ENCODE data around the gene MAGI2.
"Not testable (repeated sequence)": the region's sequence is repeated elsewhere in the genome, so short reads cannot be mapped to it uniquely, and the experiment has no call there.

Gene MAGI2

DNA sequence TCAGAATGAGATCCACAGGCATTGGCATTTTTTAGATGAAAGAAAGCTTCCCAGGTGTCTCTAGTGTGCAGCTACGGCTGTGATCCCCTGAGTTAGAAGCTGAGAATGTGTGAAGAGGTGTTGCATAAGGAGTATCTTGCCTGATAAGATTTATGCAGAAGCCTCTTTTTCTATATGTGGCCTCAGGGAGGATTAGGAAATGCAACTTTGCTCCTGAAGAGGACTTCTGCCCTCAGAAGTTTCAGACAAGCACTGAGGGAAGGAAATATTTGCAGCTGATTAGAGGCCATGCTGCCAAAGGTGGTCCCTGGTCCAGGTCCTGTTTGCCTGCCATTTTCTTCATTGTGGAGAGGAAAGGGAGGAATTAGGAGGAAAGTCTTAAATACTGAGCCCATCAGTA is 1103.1 kb downstream of the MAGI2 start:
- Histone ChIP-seq H3K36me3 (ENCODE audit: control insufficient read depth, insufficient read depth, low read length) (no peaks in the 10 kb centered on the region), H3K9ac (ENCODE audit: low read length) (no peak overlapping the region), H3K4me3 (ENCODE audit: low read length) (no peak overlapping the region), H3K4me1 (ENCODE audit: control insufficient read depth, insufficient read depth, low read length) (no peaks in the 10 kb centered on the region), H3K27me3 (ENCODE audit: control insufficient read depth, insufficient read depth, low read length) (no peaks in the 10 kb centered on the region), H3K27ac (ENCODE audit: low read depth, low read length) (no peak overlapping the region)

DNA sequence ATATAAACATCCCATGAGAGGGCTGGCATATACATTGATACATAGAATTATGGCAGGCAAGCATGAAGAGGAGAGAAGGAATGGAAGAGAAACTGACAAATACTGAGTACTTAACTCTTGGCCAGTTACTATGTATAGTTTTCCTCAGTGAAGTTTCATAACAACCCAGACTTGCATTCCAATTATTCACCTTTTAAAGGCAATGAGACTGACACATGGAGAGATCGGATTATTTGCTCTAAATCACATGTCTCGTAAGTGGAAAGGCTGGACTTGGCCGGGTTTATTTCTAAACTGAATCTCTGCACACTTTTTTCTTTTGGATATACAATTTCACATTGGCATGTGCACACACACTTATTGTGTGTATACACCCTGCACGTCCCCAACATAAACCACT is 1106.6 kb downstream of the MAGI2 start:
- H3K27ac ChIP-seq (ENCODE audit: low read depth, low read length) = no peak overlapping the region
- no peaks in the 10 kb centered on the region for H3K36me3 ChIP-seq (ENCODE audit: control insufficient read depth, insufficient read depth, low read length)
- H3K27me3 ChIP-seq (ENCODE audit: control insufficient read depth, insufficient read depth, low read length) = no peaks in the 10 kb centered on the region
- H3K4me1 ChIP-seq (ENCODE audit: control insufficient read depth, insufficient read depth, low read length) = no peaks in the 10 kb centered on the region
- no peak overlapping the region for H3K9ac ChIP-seq (ENCODE audit: low read length)
- H3K4me3 ChIP-seq (ENCODE audit: low read length) = no peak overlapping the region

- H3K4me1 ChIP-seq (ENCODE audit: control insufficient read depth, insufficient read depth, low read length) = no peaks in the 10 kb centered on the region
- no peak overlapping the region for H3K9ac ChIP-seq (ENCODE audit: low read length)
- H3K4me3 ChIP-seq (ENCODE audit: low read length) = no peak overlapping the region
- no peak overlapping the region for H3K27ac ChIP-seq (ENCODE audit: low read depth, low read length)
- no peaks in the 10 kb centered on the region for H3K36me3 ChIP-seq (ENCODE audit: control insufficient read depth, insufficient read depth, low read length)
- H3K27me3 ChIP-seq (ENCODE audit: control insufficient read depth, insufficient read depth, low read length) = no peaks in the 10 kb centered on the region
These were observed 1107.5 kb downstream of the MAGI2 start for GRCh38 chr7:78345979-78346378.

GRCh38 chr7:78345293-78345911 is 1108.1 kb downstream of the MAGI2 start:
- H3K27me3 ChIP-seq (ENCODE audit: control insufficient read depth, insufficient read depth, low read length) = no peaks in the 10 kb centered on the region
- no peak overlapping the region for H3K27ac ChIP-seq (ENCODE audit: low read depth, low read length)
- H3K4me1 ChIP-seq (ENCODE audit: control insufficient read depth, insufficient read depth, low read length) = no peaks in the 10 kb centered on the region
- no peaks in the 10 kb centered on the region for H3K36me3 ChIP-seq (ENCODE audit: control insufficient read depth, insufficient read depth, low read length)
- H3K9ac ChIP-seq (ENCODE audit: low read length) = no peak overlapping the region
- no peak overlapping the region for H3K4me3 ChIP-seq (ENCODE audit: low read length)

DNA sequence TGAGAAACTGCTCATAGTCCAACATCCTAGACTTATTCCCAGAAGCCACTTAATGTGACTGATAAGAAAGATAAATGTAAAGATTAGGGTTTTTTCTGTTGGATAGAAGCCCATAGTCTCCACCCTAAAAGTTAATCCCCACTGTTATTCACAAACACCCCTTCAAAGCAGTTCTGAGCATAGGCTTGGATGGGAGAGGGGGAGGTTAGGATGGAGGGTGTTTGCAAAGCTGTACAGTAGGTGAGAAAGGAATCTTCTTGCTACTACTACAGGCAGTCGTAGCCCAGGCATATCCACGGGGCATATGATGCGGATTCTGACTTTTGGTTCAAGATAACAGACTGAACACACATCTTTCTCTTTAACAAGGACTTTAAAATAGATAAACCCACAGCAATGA is 1119.0 kb downstream of the MAGI2 start:
- H3K36me3 ChIP-seq (ENCODE audit: control insufficient read depth, insufficient read depth, low read length) = no peaks in the 10 kb centered on the region
- H3K27me3 ChIP-seq (ENCODE audit: control insufficient read depth, insufficient read depth, low read length) = no peaks in the 10 kb centered on the region
- H3K4me3 ChIP-seq (ENCODE audit: low read length) = no peak overlapping the region
- no peak overlapping the region for H3K9ac ChIP-seq (ENCODE audit: low read length)
- H3K4me1 ChIP-seq (ENCODE audit: control insufficient read depth, insufficient read depth, low read length) = no peaks in the 10 kb centered on the region
- H3K27ac ChIP-seq (ENCODE audit: low read depth, low read length) = no peak overlapping the region

- H3K27ac ChIP-seq (ENCODE audit: low read depth, low read length) = no peak overlapping the region
- H3K4me3 ChIP-seq (ENCODE audit: low read length) = no peak overlapping the region
- H3K4me1 ChIP-seq (ENCODE audit: control insufficient read depth, insufficient read depth, low read length) = no peaks in the 10 kb centered on the region
- H3K36me3 ChIP-seq (ENCODE audit: control insufficient read depth, insufficient read depth, low read length) = no peaks in the 10 kb centered on the region
- H3K27me3 ChIP-seq (ENCODE audit: control insufficient read depth, insufficient read depth, low read length) = no peaks in the 10 kb centered on the region
- no peak overlapping the region for H3K9ac ChIP-seq (ENCODE audit: low read length)
These were observed 1119.7 kb downstream of the MAGI2 start for GRCh38 chr7:78333530-78334425.

- H3K36me3 ChIP-seq (ENCODE audit: control insufficient read depth, insufficient read depth, low read length) = no peaks in the 10 kb centered on the region
- H3K4me3 ChIP-seq (ENCODE audit: low read length) = no peak overlapping the region
- H3K27me3 ChIP-seq (ENCODE audit: control insufficient read depth, insufficient read depth, low read length) = no peaks in the 10 kb centered on the region
These were observed 1124.3 kb downstream of the MAGI2 start for GRCh38 chr7:78329001-78329655.

GRCh38 chr7:78327718-78328117 is 1125.7 kb downstream of the MAGI2 start:
- Histone ChIP-seq H3K4me3 (ENCODE audit: low read length) (no peak overlapping the region), H3K36me3 (ENCODE audit: control insufficient read depth, insufficient read depth, low read length) (no peaks in the 10 kb centered on the region), H3K27ac (ENCODE audit: low read depth, low read length) (no peak overlapping the region), H3K4me1 (ENCODE audit: control insufficient read depth, insufficient read depth, low read length) (no peaks in the 10 kb centered on the region), H3K9ac (ENCODE audit: low read length) (no peak overlapping the region), H3K27me3 (ENCODE audit: control insufficient read depth, insufficient read depth, low read length) (no peaks in the 10 kb centered on the region)

More at GRCh38 chr7:78329001-78329655, 1124.3 kb downstream of the MAGI2 start:
- Histone ChIP-seq H3K27ac (ENCODE audit: low read depth, low read length) (no peak overlapping the region), H3K9ac (ENCODE audit: low read length) (no peak overlapping the region), H3K4me1 (ENCODE audit: control insufficient read depth, insufficient read depth, low read length) (no peaks in the 10 kb centered on the region)

DNA sequence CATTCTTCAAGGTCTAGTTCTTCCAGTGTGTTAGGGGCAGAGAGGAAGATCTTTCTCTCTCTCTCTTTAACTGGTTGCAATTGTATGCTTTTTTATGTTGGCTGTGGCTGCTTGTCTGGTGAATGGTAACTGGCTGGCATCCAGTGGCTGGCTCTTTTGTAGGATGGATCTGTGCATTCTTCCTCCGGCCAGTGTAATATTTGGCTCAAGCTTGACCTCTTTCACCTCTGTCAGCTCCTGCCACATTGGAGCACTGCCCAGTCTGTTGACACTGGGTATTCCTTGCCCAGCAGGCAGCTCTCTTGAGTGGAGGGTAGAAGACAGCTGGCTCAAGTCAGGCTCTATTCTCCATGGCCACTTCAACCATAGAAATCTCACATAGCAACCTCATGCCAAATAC is 1126.6 kb downstream of the MAGI2 start:
- Histone ChIP-seq H3K27ac (ENCODE audit: low read depth, low read length) (no peak overlapping the region), H3K9ac (ENCODE audit: low read length) (no peak overlapping the region), H3K36me3 (ENCODE audit: control insufficient read depth, insufficient read depth, low read length) (no peaks in the 10 kb centered on the region)

GRCh38 chr7:78326189-78326588 is 1127.3 kb downstream of the MAGI2 start:
- no peaks in the 10 kb centered on the region for H3K27me3 ChIP-seq (ENCODE audit: control insufficient read depth, insufficient read depth, low read length)
- no peaks in the 10 kb centered on the region for H3K36me3 ChIP-seq (ENCODE audit: control insufficient read depth, insufficient read depth, low read length)
- H3K9ac ChIP-seq (ENCODE audit: low read length) = no peak overlapping the region
- no peak overlapping the region for H3K27ac ChIP-seq (ENCODE audit: low read depth, low read length)
- H3K4me1 ChIP-seq (ENCODE audit: control insufficient read depth, insufficient read depth, low read length) = no peaks in the 10 kb centered on the region
- no peak overlapping the region for H3K4me3 ChIP-seq (ENCODE audit: low read length)

More for the DNA sequence above, 1126.6 kb downstream of the MAGI2 start:
- Histone ChIP-seq H3K4me3 (ENCODE audit: low read length) (no peak overlapping the region), H3K27me3 (ENCODE audit: control insufficient read depth, insufficient read depth, low read length) (no peaks in the 10 kb centered on the region), H3K4me1 (ENCODE audit: control insufficient read depth, insufficient read depth, low read length) (no peaks in the 10 kb centered on the region)

GRCh38 chr7:78323118-78323517 is 1130.3 kb downstream of the MAGI2 start:
- H3K9ac ChIP-seq (ENCODE audit: low read length) = no peak overlapping the region
- H3K27ac ChIP-seq (ENCODE audit: low read depth, low read length) = no peak overlapping the region
- H3K27me3 ChIP-seq (ENCODE audit: control insufficient read depth, insufficient read depth, low read length) = no peaks in the 10 kb centered on the region
- H3K4me1 ChIP-seq (ENCODE audit: control insufficient read depth, insufficient read depth, low read length) = no peaks in the 10 kb centered on the region
- no peak overlapping the region for H3K4me3 ChIP-seq (ENCODE audit: low read length)
- H3K36me3 ChIP-seq (ENCODE audit: control insufficient read depth, insufficient read depth, low read length) = no peaks in the 10 kb centered on the region

DNA sequence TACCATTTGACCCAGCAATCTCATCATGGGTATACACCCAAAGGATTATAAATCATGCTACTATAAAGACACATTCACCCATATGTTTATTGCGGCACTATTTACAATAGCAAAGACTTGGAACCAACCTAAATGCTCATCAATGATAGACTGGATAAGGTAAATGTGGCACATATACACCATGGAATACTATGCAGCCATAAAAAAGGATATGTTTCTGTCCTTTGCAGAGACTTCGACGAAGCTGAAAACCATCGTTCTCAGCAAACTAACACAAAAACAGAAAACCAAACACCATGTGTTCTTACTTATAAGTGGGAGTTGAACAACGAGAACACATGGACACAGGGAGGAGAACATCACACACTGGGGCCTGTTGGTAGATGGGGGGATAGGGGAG is 1131.2 kb downstream of the MAGI2 start:
- H3K9ac ChIP-seq (ENCODE audit: low read length); H3K36me3 ChIP-seq (ENCODE audit: control insufficient read depth, insufficient read depth, low read length); H3K4me3 ChIP-seq (ENCODE audit: low read length); H3K27me3 ChIP-seq (ENCODE audit: control insufficient read depth, insufficient read depth, low read length); H3K27ac ChIP-seq (ENCODE audit: low read depth, low read length); H3K4me1 ChIP-seq (ENCODE audit: control insufficient read depth, insufficient read depth, low read length): not testable (repeated sequence)

Measured in rectal smooth muscle tissue (tissue), 1 donor.